ENCODE data around the gene ZMYM1.
"Not testable (repeated sequence)": the region's sequence is repeated elsewhere in the genome, so short reads cannot be mapped to it uniquely, and the experiment has no call there.

ZMYM1 gene

GRCh38 chr1:35079003-35079930, at the start of gene ZMYM1:
Gene ZMYM1, plus strand, starts transcription at chr1:35079385. Its CDS starts 14,603 bp downstream, at chr1:35093988.
- DNase-seq, result peak; percentile 81

DNA sequence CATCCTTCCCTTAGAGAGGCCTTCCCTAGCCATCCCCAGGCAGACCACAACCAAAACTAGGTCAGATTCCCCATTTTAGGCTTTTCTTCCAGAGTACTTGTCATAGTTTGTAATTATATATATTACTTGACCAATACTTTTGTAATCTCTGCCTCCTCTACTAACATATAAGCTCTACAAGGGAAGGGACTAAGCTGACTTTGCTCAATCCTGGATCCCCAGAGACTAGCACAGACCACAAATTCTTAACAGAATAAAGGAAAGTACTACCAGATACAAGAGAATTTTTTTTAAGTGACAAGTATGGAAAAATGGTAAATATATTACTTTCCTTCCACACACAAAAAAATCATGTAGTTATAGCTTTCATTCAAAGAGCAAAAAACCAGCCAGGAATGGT, 49.4 kb upstream of the ZMYM1 start:
- no peak for DNase-seq

GRCh38 chr1:35030338-35030737, 48.8 kb upstream of the ZMYM1 start:
- no peak for DNase-seq

- no peak for DNase-seq
These were observed 48.3 kb upstream of the ZMYM1 start for GRCh38 chr1:35030756-35031446.

- no peak for DNase-seq
These were observed 46.8 kb upstream of the ZMYM1 start for GRCh38 chr1:35032384-35032739.

GRCh38 chr1:35033346-35033745, 45.8 kb upstream of the ZMYM1 start:
- no peak for DNase-seq

DNA sequence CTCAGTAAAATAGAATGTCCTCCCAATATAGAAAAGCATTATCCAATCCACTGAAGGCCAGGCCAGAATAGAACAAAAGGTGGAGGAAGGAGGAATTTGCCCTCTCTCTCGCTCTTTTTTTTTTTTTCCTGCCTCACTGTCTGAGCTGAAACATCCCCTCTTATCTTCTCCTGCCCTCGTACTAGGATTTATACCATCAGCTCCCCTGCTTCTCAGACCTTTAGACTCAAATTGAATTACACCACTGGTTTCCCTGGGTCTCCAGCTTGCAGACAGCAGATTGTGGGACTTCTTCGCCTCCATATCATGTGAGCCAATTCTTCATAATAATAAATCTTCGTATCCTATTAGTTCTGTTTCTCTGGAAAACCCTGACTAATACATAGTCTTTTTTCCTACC, 42.6 kb upstream of the ZMYM1 start:
- no peak for DNase-seq

GRCh38 chr1:35037206-35037605, 42.0 kb upstream of the ZMYM1 start:
- no peak for DNase-seq

GRCh38 chr1:35038723-35039122, 40.5 kb upstream of the ZMYM1 start:
- no peak for DNase-seq

GRCh38 chr1:35043498-35043897, 35.7 kb upstream of the ZMYM1 start:
- DNase-seq, result no peak

DNA sequence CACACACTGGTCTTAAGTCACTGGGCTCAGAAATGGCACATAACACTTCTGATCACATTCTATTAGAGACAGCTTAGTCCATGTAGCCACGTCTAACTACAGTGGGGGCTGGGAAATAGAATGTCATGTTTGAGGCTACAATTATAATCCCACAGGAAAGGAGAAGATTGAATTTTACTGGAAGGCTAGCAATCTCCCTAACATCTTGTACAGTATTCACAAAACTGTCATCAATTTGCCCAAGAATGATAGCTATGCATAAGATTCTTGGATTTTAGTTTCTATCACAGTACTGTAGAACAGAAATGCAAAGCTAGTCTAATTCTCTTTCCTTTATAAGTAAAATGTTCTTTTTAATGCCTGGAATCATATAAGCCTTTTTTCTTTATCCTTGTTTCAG, 34.8 kb upstream of the ZMYM1 start:
- no peak for DNase-seq

GRCh38 chr1:35046730-35047129, 32.5 kb upstream of the ZMYM1 start:
- DNase-seq, result no peak

DNA sequence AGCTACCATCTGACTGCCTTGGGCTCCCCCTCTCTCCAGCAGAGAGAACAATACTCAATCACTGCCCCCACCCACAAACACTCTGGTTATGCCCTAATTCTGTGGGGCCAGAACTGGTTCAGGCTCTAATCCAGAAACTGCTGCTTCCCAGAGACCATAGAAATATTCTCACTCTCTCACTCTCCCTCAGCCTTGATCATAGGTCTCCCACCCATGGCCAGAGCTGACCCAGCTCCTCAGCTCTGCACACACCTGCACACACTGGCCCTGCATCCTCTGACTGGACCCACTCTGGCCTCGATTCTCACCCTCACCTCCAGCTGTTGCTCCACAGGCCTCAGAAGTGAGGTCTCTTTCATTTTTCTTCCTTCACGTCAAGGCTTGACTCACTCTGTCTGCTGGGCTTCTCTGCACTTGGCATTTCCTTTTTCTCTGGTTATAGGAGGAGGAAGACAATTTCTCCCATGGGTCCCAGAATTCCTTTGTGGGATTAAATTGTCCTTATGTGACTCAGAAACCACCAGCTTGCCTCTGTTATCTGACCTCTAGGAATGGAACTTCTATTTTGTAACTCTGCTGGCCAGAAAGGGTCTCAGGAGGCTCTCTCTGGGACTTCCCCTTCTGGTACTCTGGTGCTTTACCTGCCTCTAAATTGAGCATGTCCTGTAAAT, 31.9 kb upstream of the ZMYM1 start:
- DNase-seq, result peak; percentile 72

- DNase-seq, result no peak
These were observed 30.1 kb upstream of the ZMYM1 start for GRCh38 chr1:35049116-35049515.

- no peak for DNase-seq
These were observed 25.8 kb upstream of the ZMYM1 start for GRCh38 chr1:35053433-35053832.

- not testable (repeated sequence) for DNase-seq
These were observed 24.9 kb upstream of the ZMYM1 start for GRCh38 chr1:35054282-35054681.

DNA sequence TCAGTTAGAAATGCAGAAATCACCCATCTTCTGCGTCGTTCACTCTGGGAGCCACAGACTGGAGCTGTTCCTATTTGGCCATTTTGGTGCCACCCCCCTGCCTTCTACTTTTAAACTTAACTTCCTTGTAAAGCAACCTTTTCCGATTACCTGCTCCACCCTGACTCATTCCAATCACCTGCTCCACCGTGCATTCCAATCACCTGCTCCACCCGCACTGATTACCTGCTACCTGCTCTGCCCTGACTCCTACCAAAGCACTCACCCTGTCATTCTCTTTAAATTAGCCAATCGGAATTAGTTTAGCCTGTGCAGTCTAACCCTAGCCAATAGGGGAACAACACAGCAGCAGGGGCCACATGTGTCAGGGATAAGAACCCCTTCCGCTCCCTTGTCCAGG, 20.9 kb upstream of the ZMYM1 start:
- DNase-seq, result not testable (repeated sequence)

- no peak for DNase-seq
These were observed 20.2 kb upstream of the ZMYM1 start for GRCh38 chr1:35058988-35059387.

DNA sequence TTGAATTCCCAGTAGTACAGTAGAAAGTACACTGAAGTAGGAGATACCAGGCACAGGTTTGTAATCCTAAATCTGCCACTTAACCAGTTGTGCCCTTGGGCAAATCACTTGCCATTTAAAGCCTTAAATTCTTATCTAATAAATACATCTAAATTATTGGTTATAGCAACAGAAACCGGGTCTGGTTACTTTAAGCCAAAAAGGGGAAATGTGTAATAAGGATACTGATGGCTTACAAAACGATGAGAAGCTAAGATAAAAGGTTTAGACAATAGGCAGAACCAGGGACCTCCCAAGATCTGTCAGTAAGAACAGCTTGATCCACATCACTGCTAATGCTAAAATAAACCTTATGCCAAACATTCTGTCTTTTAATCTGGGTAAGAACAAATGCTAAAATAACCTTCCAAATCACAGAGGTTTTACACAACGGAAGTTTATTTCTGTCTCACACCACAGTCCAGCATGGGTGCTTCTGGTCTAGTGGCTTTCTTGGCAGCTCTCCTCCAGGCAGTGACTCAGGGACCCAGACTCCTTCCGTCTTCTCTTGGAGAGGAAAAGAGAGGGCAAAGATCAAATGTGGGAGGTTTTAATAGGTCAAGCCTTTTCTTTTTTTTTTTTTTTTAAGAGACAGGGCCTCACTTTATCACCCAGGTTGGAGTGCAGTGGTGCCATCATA, 16.5 kb upstream of the ZMYM1 start:
- DNase-seq, result no peak

- no peak for DNase-seq
These were observed 14.9 kb upstream of the ZMYM1 start for GRCh38 chr1:35064265-35064664.

GRCh38 chr1:35069746-35070145, 9.4 kb upstream of the ZMYM1 start:
- no peak for DNase-seq

GRCh38 chr1:35073265-35073811, 5.8 kb upstream of the ZMYM1 start:
- DNase-seq, result no peak

GRCh38 chr1:35076426-35076825, 2.8 kb upstream of the ZMYM1 start:
- not testable (repeated sequence) for DNase-seq

All from amniotic stem cell (primary cell).